Type B pancreatic cell (in vitro differentiated cells): ENCODE data around the gene RRBP1. TPM values are rescaled to one million over a fixed set of nuclear protein-coding genes. Genes with fewer than 3 reads are reported as not detected.

Source experiments
- DNase-seq: peaks from one replicate; pipeline ENCODE4 v3.0.0; 2021; ENCODE audit warnings: mixed read lengths; ENCODE audit not compliant: unreplicated experiment; ENCODE audit errors: extremely low spot score
- H3K27ac Mint-ChIP-seq: 2 replicates; pipeline ENCODE4 v1.8.0; 2021; ENCODE audit warnings: mild to moderate bottlenecking, mixed read lengths
- H3K27me3 Mint-ChIP-seq: 2 replicates; pipeline ENCODE4 v1.8.0; 2021; ENCODE audit warnings: mixed read lengths
- H3K36me3 Mint-ChIP-seq: 2 replicates; pipeline ENCODE4 v1.8.0; 2021; ENCODE audit warnings: mixed read lengths
- H3K4me1 Mint-ChIP-seq: one replicate; pipeline ENCODE4 v1.8.0; 2021; ENCODE audit warnings: mixed read lengths; ENCODE audit not compliant: unreplicated experiment
- H3K4me3 Mint-ChIP-seq: 2 replicates; pipeline ENCODE4 v1.8.0; 2021; ENCODE audit warnings: mild to moderate bottlenecking, mixed read lengths
- H3K9me3 Mint-ChIP-seq: 2 replicates; pipeline ENCODE4 v1.8.0; 2021; ENCODE audit warnings: mixed read lengths
- total RNA-seq: library from RNA; stranded (reverse); gene quantifications from 2 replicates; pipeline ENCODE4 v1.2.1, GENCODE V29; 2021; ENCODE audit warnings: low replicate concordance
- TF ChIP-seq, protein P1 (sequence below): fragments of 200-600 bp; sonication (generic); conservative IDR thresholded peaks from 2 replicates; pipeline ENCODE4 v1.5.0; 2021; ENCODE audit warnings: antibody characterized with exemption, mild to moderate bottlenecking

The RRBP1 gene
- total RNA-seq, 1 donor from 2014 or later, result 161 TPM

DNA sequence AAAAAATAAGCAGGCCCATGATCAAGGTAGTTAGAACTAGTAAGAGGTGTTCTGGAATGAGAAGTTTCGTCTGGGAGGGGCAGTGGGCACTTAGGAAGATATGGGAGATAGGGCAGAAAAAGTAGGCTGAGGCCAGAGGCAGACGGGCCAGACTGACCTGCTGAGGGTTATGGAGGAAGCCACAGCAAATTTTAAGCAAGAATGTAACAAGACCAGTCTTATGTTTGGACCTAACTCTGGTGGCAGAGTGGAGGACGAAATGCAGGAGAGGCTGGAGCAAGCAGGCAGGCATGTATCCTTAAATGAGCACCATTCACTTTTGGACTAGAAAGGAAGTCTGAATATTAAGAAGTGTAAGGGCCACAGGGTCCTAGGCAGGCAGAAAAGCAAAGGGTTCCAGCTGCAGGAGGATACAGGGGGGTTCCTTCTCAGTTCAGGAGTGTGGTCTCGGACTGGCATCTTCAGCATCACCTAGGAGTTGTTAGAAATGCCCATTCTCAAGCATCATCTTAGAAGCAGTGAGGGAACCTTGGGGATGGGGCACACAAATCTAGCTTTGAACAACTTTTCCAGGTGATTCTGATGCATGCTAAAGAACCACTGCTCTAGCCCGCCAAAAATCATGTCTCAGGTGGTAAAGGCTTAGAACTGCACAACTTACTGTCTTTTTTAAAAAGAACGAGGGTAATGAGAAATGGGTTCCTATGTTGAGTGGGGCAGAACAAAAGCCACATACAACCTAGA is 113.8 kb downstream of the RRBP1 start:
- Mint-ChIP-seq H3K4me3 (peak overlapping the region; percentile 92), H3K36me3 (no peaks in the 10 kb centered on the region), H3K9me3 (no peaks in the 10 kb centered on the region), H3K27me3 (no peaks in the 10 kb centered on the region), H3K4me1 (peaks cover 33% of the 10 kb centered on the region), H3K27ac (peak overlapping the region; percentile 87)
- DNase-seq, result no peak
- TF ChIP-seq, protein P1, sequence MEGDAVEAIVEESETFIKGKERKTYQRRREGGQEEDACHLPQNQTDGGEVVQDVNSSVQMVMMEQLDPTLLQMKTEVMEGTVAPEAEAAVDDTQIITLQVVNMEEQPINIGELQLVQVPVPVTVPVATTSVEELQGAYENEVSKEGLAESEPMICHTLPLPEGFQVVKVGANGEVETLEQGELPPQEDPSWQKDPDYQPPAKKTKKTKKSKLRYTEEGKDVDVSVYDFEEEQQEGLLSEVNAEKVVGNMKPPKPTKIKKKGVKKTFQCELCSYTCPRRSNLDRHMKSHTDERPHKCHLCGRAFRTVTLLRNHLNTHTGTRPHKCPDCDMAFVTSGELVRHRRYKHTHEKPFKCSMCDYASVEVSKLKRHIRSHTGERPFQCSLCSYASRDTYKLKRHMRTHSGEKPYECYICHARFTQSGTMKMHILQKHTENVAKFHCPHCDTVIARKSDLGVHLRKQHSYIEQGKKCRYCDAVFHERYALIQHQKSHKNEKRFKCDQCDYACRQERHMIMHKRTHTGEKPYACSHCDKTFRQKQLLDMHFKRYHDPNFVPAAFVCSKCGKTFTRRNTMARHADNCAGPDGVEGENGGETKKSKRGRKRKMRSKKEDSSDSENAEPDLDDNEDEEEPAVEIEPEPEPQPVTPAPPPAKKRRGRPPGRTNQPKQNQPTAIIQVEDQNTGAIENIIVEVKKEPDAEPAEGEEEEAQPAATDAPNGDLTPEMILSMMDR, result no peak

DNA sequence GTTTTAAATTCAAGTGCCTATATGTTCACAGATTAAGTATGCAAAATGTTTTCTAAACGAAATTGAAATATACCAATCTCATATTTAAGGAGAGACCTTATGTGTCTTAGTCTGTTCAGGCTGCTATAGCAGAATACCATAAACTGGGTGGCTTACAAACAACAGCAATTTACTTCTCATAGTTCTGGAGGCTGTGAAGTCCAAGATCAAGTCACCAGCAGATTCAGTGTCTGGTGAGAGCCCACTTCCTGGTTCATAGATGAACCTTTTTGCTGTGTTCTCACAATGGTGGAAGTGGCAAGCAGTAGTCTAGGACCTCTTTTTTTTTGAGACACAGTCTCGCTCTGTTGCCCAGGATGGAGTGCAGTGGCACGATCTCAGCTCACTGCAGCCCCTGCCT is 115.7 kb downstream of the RRBP1 start:
- no peak for DNase-seq
- H3K9me3 Mint-ChIP-seq, result no peaks in the 10 kb centered on the region
- no peak overlapping the region for H3K4me3 Mint-ChIP-seq
- TF ChIP-seq, protein P1, result no peak
- no peaks in the 10 kb centered on the region for H3K36me3 Mint-ChIP-seq
- H3K4me1 Mint-ChIP-seq, result peaks cover 16% of the 10 kb centered on the region
- no peaks in the 10 kb centered on the region for H3K27me3 Mint-ChIP-seq
- peak overlapping the region; percentile 8 for H3K27ac Mint-ChIP-seq

DNA sequence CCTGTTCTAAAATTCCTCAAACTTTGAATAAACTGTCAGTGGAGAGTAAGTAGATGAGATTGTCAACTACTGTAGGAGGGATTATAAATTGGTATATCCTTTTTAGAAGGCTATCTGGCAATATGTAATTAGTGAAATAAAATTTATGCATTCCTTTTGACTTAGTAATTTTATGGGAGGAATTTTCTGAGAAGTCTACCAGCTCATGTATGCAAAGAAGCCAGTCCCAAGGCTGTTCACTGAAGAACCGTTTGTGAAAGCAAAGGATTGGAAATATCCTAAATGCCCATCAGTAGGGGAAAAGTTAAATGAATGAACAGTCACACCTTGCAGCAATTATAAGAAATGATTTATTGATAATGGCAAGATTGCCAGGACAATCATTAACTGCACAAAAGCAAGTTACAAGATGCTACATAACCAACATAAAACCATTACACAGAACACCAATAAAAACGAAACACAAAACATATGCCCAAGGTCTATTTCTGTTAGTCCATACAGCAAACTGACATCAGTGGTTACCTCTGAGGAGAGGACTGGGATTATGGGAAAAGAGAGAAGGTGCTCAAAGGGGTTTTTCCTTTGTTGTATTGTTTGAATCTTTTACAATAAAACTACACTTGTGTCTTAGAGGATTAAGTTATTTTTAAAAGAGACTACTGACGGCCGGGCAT is 116.7 kb downstream of the RRBP1 start:
- Mint-ChIP-seq H3K4me1 (peaks cover 17% of the 10 kb centered on the region), H3K9me3 (no peaks in the 10 kb centered on the region), H3K27ac (peak overlapping the region; percentile 60), H3K4me3 (peak overlapping the region; percentile 8), H3K27me3 (no peaks in the 10 kb centered on the region), H3K36me3 (no peaks in the 10 kb centered on the region)
- TF ChIP-seq, protein P1, result no peak
- no peak for DNase-seq

Other genes starting within 250 kb of the RRBP1 start
- 1.8 and 1.9 TPM in 2 replicates for gene BFSP1, start 150.9 kb downstream of the RRBP1 start, total RNA-seq
- 193 and 287 TPM in 2 replicates for gene DSTN, start 112.2 kb downstream of the RRBP1 start, total RNA-seq
- not detected in 2 replicates for gene BANF2, start 17.7 kb upstream of the RRBP1 start, total RNA-seq